ENCODE measurements around the gene KARS1. TPM values are rescaled to one million over a fixed set of nuclear protein-coding genes. Genes with fewer than 3 reads are reported as not detected.

KARS1 gene
- total RNA-seq, 1 experiment from 2014 or later = 207 TPM

DNA sequence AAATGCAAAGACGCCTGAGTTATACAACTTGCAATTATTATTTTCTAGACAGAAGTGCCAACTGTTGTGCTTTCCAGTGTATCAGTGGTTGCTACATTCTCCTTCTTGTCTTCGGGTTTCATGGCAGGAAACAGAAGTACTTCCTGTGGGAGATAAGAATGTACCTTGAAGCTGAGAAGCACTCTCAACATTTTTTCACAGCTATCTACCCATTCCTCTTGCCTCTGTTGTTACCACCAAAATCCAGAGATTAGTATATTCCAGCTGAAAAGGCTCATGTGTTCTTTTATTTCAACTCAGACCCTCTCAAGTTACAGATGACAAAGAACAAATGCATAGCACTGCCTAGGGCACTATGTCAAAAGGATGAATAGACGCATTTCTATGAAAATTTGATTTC lies 19.6 kb downstream of the KARS1 start:
- CTCF ChIA-PET = interaction anchor here (0.5 kb wide), 1 partner anchor 10 kb away, joined by 7 read pairs; no protein-coding TSS in a partner anchor
- Mint-ChIP-seq H3K36me3 (ENCODE audit: insufficient read depth, unreplicated experiment) (peaks cover 69% of the 10 kb centered on the region), H3K4me1 (ENCODE audit: low read depth, unreplicated experiment) (peaks cover 16% of the 10 kb centered on the region), H3K4me3 (ENCODE audit: low read depth, unreplicated experiment) (no peak overlapping the region), H3K9me3 (ENCODE audit: low read depth, unreplicated experiment) (no peaks in the 10 kb centered on the region), H3K27ac (ENCODE audit: unreplicated experiment) (no peak overlapping the region), H3K27me3 (ENCODE audit: unreplicated experiment) (no peaks in the 10 kb centered on the region)
- intact Hi-C loops (cut with micrococcal nuclease; ENCODE audit: unreplicated experiment) = no loop called here
- TF ChIP-seq, protein P1, sequence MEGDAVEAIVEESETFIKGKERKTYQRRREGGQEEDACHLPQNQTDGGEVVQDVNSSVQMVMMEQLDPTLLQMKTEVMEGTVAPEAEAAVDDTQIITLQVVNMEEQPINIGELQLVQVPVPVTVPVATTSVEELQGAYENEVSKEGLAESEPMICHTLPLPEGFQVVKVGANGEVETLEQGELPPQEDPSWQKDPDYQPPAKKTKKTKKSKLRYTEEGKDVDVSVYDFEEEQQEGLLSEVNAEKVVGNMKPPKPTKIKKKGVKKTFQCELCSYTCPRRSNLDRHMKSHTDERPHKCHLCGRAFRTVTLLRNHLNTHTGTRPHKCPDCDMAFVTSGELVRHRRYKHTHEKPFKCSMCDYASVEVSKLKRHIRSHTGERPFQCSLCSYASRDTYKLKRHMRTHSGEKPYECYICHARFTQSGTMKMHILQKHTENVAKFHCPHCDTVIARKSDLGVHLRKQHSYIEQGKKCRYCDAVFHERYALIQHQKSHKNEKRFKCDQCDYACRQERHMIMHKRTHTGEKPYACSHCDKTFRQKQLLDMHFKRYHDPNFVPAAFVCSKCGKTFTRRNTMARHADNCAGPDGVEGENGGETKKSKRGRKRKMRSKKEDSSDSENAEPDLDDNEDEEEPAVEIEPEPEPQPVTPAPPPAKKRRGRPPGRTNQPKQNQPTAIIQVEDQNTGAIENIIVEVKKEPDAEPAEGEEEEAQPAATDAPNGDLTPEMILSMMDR (IDR thresholded peaks at IDR 0.05; ENCODE audit: unreplicated experiment) = no peak
- no peak for DNase-seq
- no TSS peak for BruUV-seq (replicated peaks)

- CTCF ChIA-PET = no interaction called here
- no peaks in the 10 kb centered on the region for H3K9me3 Mint-ChIP-seq (ENCODE audit: low read depth, unreplicated experiment)
- H3K4me3 Mint-ChIP-seq (ENCODE audit: low read depth, unreplicated experiment) = no peak overlapping the region
- BruUV-seq (replicated peaks) = no TSS peak
- DNase-seq = no peak
- H3K4me1 Mint-ChIP-seq (ENCODE audit: low read depth, unreplicated experiment) = peaks cover 16% of the 10 kb centered on the region
- H3K27ac Mint-ChIP-seq (ENCODE audit: unreplicated experiment) = no peak overlapping the region
- intact Hi-C loops (cut with micrococcal nuclease; ENCODE audit: unreplicated experiment) = no loop called here
- TF ChIP-seq, protein P1 (IDR thresholded peaks at IDR 0.05; ENCODE audit: unreplicated experiment) = no peak
- peaks cover 69% of the 10 kb centered on the region for H3K36me3 Mint-ChIP-seq (ENCODE audit: insufficient read depth, unreplicated experiment)
- no peaks in the 10 kb centered on the region for H3K27me3 Mint-ChIP-seq (ENCODE audit: unreplicated experiment)
Measured at GRCh38 chr16:75626806-75627205, 20.7 kb downstream of the KARS1 start.

- intact Hi-C loops (cut with micrococcal nuclease; ENCODE audit: unreplicated experiment) = loop anchor here (5.0 kb wide), 1 partner anchor 163 kb away; the partner anchor contains the start of gene TMEM170A
- Mint-ChIP-seq H3K4me3 (ENCODE audit: low read depth, unreplicated experiment) (no peak overlapping the region), H3K4me1 (ENCODE audit: low read depth, unreplicated experiment) (peaks cover 16% of the 10 kb centered on the region), H3K27ac (ENCODE audit: unreplicated experiment) (peak overlapping the region; percentile 47), H3K36me3 (ENCODE audit: insufficient read depth, unreplicated experiment) (peaks cover 72% of the 10 kb centered on the region), H3K27me3 (ENCODE audit: unreplicated experiment) (no peaks in the 10 kb centered on the region), H3K9me3 (ENCODE audit: low read depth, unreplicated experiment) (no peaks in the 10 kb centered on the region)
- no TSS peak for BruUV-seq (replicated peaks)
- no peak for DNase-seq
- TF ChIP-seq, protein P1 (IDR thresholded peaks at IDR 0.05; ENCODE audit: unreplicated experiment) = no peak
- CTCF ChIA-PET = no interaction called here
Measured at GRCh38 chr16:75624921-75625334, 22.5 kb downstream of the KARS1 start.

GRCh38 chr16:75622761-75623605 lies 24.5 kb downstream of the KARS1 start, which contains the start of gene ADAT1:
ADAT1 (minus strand) TSS chr16:75623281; CDS start chr16:75620799, 2,482 bp downstream.
- peaks cover 81% of the 10 kb centered on the region for H3K36me3 Mint-ChIP-seq (ENCODE audit: insufficient read depth, unreplicated experiment)
- BruUV-seq (replicated peaks) = TSS peak; percentile 83
- peaks cover 16% of the 10 kb centered on the region for H3K4me1 Mint-ChIP-seq (ENCODE audit: low read depth, unreplicated experiment)
- CTCF ChIA-PET = interaction anchor here (0.7 to 1.2 kb wide), 7 partner anchors 26 to 1215 kb away, joined by 3 to 6 read pairs (median 3); no protein-coding TSS in a partner anchor
- H3K27me3 Mint-ChIP-seq (ENCODE audit: unreplicated experiment) = no peaks in the 10 kb centered on the region
- H3K9me3 Mint-ChIP-seq (ENCODE audit: low read depth, unreplicated experiment) = no peaks in the 10 kb centered on the region
- TF ChIP-seq, protein P1 (IDR thresholded peaks at IDR 0.05; ENCODE audit: unreplicated experiment) = no peak
- peak; percentile 98 for DNase-seq
- peak within 1 kb of the TSS; percentile 92 for H3K27ac Mint-ChIP-seq (ENCODE audit: unreplicated experiment)
- peak within 1 kb of the TSS; percentile 90 for H3K4me3 Mint-ChIP-seq (ENCODE audit: low read depth, unreplicated experiment)
- intact Hi-C loops (cut with micrococcal nuclease; ENCODE audit: unreplicated experiment) = loop anchor here (2.0 to 5.0 kb wide), 3 partner anchors 24 to 161 kb away; partner anchors contain the start of genes KARS1, TERF2IP and TMEM170A
